DMS114 treated with DMSO at 0.1 percent for 48 hours (cell line): ENCODE data around the gene IGIP.

ENCODE experiments used
- DNase-seq: peaks from one replicate; lab custom pipeline; 2025; ENCODE audit not compliant: unreplicated experiment; lab: John Stamatoyannopoulos, UW

The IGIP gene

DNA sequence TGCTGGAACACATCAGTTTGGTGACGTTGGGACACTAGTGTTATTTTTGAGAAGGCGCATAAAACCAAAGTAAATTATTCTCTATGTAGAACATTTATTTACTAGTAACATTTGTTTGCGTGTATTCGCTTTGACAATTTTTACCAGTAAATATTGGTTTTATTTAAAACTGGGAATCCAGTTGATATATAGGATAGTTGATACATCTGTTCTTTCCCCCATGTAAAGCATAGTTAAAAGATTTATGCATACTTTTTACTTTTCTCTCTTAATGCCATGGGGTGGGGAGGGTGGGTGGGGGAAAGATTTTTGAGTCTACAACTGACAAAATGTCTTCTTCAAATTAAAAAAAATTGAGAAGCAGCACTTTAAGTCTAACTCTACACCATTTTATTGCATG lies at the start of gene IGIP:
TSS of gene IGIP (plus strand) at position 301 of the 400 bp plus-strand sequence. CDS start 2,540 bp downstream, outside the sequence.
- no peak for DNase-seq

DNA sequence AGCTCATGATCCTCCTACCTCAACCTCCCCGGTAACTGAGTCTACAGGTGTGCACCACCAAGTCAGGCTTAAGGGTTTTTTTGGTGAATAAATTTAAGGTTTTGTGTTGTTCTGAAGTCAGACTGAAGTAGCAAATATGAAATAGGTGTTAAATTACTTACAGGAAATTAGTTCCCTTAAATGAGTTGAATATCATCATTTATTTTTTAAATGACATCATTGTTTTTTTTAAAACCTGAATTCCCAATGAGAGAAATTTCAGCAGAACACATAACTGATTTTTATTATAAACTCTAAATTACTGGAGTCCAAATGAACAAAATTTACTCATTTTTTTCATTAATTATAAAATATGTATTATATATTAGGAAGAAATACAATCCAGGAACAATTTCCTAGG lies 49.6 kb upstream of the IGIP start:
- no peak for DNase-seq

DNA sequence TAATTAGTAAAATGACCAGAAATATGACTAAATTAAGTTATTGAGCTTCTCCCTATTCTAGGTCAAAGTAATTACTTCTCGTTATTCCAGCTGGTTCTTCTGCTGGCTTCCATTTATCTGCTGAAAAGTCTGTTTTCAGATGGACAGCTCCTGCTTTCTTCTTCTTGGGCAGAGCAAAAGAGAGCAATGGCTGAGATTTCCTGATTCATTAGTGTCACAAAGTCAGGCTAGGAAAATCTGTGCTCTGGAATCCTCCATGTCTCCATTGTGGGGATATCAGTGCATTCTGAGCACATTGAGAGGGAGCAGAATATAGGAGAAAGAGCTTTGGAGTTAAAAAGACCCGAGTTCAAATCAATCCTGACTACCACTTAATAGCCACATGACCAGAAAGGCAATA lies 48.9 kb upstream of the IGIP start:
- no peak for DNase-seq

DNA sequence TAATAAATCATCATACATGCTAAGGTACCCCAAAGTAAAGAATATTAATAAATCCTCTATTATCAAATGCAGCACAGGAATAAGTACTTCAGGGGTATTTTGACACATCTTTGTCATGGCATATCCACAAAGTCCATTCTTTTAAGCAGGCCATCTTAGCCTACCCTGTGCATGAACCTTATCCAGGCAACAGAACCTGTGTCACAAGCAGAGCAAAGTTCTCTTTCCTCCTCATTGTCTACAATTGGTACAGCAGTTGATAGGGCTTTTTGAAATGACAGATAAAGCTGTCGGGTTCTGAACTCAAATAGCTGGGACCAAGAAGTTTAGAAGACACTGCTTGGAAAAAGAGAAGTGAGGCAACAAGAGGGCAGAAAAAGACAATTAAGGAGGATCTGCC lies 42.6 kb upstream of the IGIP start:
- DNase-seq, result no peak

DNA sequence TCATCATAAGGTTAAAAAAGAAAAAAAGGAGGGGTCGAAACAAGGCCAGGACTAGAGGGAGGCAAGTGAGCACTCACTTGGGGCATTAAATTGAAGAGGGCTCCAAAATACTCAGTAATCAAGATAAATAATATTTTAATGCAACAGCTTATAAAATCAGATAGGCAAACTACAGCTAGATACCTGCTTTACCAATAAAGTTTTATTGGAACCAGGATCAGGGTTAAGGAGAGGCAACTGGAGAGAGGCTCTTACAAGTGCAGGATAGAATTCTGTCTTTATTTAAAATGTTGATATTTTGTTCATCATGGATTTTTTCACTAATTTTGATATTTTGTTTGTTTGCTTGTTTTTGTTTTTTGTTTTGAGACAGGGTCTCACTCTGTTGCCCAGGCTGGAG lies 42.1 kb upstream of the IGIP start:
- DNase-seq, result no peak

DNA sequence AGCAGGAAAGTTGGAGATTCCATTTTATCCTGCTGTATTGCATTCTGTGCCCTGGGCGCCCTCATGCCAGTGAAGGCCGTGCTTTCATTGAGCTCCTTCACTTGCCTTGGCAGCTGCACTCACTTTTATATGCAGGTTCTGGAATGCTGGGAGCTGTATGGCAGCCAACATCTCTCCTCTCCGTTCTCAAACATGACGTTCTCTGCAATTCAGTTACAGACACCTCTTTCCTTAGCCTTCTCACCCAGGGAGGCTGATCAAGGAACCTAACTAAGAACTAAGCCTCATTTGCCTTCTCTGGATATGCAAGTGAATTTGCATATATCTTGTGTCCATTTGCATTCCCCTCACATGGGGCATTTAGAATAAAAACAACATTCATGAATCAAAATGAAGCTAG lies 41.2 kb upstream of the IGIP start:
- DNase-seq, result no peak

DNA sequence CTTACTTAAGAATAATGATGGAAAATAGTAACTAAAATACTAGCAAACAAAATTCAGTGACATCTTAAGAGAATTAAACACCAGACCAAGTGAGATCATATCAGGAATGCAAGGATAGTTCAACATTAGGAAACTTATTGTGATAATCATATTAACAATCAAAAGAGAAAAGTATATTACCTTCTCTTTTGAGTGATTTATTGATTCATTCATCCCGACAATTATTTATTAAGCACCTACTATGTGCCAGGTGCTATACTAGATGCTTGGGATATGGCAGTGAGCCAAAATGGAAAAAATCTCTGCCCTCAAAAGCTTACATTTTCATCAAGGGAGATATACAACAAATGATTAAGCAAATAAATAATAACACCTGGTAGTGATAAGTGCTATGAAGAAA lies 35.5 kb upstream of the IGIP start:
- DNase-seq, result no peak

DNA sequence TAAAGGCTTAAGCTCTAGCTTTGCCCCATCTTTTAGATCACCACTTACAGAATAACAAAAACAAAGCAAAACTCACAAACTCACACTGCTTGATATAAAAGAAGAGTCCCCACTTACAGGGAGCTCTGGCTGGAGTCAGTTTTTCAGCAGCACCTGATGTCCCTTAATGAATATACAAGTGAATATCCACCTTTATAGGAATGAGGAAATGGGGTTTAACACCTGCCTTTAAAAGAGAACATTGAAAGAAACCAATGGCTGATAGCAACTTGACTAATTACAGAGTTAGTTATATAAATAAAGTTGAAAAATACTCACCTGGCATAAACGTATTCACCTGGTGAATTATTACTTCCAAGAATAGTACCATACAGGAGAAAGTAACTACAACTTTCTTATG lies 32.6 kb upstream of the IGIP start:
- no peak for DNase-seq

DNA sequence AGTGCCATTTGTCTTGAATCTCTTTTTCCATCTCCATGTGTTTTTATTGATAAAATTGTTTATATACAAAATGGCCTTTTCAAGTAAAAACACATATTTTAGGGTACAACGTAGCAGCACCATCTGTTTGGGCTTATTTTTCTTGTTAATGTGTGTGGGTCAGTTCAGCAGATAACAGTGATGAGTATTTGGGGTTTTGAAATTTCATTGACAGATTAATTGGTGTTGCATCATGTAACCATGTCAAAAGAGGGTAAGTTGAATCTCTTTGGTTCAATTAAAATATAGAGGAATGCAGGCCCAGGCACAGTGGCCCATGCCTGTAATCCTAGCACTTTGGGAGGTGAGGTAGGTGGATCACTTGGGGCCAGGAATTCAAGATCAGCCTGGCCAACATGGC lies 31.9 kb upstream of the IGIP start:
- no peak for DNase-seq

DNA sequence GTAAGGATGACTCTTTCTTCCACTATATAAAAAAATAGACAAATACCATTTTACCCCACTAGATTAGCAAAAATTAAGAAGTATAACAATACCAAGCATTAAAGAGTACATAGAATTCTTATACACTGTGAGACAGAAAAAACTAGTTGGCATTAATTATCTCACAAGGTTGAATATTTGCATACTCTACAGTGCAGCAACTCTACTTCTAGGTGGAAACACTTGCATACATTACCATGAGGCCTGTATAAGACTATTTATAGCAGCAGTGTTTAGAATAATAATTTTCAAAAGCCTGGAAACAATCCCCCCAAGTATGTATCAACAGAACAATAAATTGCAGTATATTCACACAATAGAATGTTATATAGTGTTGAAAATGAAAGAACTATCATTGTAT lies 30.8 kb upstream of the IGIP start:
- no peak for DNase-seq

DNA sequence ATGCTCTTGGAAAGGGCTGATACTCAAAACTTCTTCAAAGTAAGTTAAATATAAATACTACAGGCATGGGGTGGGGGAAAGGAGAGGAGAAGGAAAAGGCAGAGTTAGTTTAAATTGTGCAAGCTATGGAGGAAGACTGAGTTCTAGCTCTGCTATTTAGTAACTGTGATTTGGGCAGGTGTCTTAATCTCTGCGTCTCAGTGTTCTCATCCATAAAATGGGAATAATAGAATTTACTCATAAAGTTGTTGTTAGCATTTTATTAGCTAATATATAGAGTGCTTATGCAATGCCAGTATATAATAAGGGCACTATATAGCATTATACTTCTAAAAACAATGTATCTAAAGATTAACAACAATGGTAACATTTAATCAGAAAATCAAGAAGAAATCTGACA lies 24.6 kb upstream of the IGIP start:
- no peak for DNase-seq

DNA sequence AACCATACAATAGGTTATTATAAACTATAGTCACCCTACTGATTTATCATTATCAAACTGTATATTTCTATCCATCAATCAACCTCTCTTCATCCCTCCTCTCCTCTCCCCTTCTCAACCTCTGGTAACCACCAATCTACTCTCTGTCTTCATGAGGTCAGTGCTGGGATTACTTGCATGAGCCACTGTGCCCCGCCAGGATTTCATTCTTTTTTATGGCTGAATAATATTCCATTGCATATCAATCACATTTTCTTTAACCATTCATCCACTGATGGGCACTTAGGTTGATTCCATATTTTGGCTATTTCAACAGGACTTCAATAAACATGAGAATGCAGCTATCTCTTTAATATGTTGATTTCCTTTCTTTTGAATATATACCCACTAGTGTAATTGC lies 22.6 kb upstream of the IGIP start:
- DNase-seq, result no peak

DNA sequence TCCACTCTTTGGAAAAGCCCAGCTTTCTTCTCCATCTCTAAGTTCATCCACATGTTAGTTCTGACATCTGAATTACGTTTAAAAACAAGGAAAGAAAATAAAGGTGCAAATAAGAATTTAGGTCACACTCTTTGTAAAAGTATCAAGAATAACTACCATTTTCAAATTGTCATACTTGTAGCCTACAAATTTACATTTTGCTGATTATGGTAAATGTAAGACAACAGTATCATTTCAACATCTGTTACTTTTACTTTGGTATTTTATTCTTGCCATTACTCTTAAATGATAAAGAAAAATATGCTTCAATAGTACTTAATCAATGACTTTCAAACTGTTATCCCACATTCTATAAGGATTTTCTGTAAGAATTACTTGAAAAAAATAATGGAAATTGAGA lies 21.6 kb upstream of the IGIP start:
- no peak for DNase-seq

DNA sequence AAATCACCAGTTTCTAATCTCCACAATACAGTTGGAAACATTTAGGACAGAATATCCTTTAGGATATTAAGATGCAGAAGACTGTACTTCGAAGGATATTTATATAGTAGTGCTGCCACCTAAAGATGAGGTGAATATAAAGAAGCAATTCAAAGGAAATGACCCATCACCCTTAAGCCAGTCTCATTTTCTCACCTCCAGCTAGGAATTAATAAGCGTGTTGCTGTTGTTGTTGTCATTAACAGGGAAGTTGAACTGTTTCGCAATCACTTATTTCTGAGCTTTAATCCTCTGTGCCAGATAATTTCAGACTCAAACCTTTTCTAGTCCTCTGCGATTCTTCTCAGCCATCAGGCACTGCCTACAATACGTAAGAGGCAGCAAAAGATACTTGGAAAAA lies 19.6 kb upstream of the IGIP start:
- no peak for DNase-seq

DNA sequence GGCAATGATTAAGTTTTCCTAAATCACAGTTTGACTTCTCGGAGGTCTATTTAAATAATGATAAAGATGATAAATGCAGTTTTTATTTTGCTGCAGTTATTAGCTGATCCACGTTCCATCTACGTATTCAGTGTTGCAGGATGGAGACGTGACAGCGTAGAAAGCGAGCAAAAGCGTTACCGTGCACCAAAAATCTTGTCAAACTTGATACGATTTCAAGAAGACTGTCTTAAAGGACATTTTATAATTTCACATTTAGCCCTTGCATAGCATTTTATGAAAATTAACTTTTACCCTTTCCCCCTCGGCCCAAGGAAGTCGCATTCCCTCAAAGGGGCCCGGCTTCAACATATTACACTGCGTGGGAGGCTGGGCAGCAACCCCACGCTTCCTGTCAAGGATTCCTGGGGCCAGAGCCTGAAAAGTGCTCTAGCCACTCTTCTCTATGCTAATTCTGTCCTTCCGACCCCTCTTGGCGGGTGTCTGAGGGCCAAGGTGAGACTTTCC lies 18.9 kb upstream of the IGIP start:
- DNase-seq, result no peak

DNA sequence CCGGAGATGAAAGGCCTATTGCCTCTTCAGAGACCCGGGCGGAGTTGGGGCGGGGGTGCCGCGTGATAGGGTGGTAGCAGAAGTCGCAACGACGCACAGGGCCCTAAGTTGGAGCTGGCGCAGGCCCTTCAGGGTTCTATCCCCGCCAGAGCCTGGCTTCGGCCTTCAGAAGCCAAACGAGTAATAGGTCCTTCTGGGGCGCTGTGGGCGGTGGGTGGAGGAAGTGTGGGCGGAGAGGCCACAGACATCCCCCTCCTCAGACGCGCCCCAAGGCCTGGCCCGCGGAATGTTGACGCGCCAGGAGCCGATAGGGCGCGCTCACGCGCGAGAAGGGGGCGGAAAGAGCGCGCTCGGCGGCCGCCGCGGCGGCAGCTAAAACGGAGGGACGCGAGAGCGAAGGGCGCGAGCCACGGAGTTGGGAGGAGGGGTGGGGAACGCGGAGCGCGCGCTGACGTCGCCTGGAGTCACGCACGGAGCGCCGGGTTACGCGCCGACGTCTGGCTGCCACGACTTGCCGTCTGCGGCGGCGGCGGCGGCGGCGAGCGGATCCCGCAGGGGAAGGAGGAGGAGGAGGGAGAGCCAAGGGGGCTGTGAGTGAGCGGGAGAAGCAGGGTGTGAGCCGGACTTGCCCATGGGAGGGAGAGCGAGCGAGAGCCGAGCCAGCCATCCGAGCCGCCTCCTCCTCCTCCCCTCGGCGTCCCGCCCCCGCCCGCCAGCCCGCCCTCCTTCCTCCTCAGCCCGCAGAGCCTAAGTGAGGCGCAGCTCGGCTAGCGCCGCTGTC lies 18.2 kb upstream of the IGIP start:
- DNase-seq, result peak; percentile 88

DNA sequence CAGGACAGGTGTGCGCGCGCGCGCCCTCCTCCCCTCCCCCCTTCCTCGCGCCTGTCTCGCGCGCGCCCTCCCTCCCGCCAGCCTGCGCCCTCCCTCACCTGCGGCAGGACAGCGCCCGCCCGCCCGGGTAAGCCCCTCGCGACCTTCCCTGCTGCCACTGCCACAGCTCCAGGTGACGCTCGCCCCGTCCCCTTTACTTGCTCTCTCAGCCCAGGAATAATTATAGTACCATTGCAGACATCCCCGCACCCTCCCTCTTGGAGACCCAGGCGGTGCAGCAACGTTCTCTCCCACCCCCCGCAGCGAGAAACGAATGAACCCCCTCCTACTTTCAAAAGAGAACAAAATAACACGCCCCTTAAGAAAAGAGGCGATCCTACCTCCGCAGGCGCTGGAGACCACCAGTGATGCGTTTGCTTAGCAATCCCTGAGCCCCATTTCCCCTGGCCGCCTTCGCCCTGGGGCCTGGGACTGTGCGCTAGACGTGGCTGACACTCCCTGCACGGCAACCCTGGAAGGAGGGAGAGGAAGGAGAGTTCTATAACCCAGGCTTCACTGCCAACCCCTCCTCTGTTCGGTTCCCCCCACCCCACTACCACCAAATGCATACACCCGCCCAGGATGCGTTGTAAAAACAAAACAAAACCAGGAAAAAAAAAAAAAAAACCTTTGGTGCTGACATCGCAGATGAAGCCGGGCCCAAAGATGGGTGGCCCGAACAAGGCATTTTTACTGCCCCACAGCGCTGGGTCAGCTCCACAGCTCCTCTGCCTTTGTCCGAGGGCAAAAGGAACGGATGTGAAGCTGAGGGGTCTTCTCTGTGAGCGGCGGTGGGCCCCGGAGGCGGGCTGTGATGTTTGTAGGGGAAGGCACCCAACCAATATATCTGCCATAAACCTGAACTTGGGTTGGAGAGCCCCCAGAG lies 17.4 kb upstream of the IGIP start:
- no peak for DNase-seq

DNA sequence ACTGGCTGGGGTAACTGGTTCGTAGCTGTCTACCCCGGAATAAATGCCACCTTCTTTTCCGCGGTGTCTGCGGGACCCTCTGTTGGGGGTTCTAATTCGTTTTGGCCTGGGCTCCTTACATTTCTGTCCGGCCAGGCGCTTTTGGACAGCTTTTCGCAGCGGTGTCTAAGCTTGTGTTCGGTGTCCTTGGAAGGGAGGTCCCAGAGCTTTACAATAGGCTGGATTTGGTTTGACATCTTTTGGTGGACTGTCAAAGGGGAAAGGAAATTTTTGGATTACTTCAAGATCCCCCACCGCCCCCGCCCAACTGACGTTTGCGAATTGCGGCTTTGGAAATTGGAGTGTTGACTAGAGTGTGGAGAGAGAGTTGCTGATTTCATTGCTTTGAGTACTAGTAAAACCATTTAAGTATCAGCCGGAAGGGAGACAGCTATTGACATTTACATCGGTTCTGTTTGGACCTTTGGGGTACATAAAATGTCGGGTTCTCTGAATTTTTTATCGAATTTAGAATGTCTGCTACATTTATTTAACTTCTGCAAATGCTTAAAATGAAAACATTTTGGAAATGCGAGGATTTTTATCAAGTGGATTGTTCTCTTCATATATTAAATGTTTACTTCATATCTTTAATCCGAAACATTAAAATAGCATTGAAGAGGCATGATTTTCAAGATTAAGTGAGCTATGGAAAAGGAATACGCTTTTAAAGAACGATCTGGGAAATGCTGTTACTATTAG lies 16.5 kb upstream of the IGIP start:
- peak; percentile 40 for DNase-seq

DNA sequence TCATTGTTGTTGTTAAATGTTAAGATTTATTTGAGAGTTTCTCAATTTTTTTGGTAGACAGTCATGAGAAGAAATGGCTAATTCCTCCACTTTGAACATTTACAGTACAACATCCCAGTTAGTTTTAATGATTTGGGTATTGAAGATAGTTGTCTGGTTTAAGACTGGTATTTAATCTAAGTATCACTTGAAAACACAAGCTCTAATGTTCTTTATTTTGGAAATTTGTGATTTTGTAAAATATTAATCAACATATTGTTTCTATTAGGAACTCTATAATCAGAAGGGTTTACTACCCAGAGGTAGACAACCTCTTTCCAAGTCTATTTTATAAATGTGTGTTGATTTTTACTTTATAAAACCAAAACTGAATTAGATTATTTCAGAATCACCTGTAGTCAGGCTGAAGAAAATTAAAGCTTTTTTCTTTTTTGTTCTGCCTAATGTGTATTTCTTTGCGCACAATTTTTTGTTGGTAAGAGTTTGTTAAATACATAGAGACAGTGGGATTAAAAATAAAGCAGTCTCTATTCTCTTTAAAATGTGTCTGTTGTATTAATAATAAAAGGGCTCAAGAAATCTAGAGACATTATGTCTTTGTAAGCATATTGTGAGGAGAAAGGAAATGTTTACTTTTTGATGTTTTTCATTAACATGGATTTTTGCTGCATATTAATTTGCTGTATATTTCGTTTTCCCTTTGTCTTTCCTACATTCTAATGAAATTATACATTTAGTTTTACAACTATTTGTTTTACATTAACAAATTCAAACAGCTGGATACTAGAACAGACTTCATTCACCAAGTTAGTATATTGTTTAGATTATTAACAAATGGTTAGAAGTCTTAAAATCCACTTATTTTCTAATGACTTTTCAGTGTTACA lies 15.7 kb upstream of the IGIP start:
- no peak for DNase-seq

DNA sequence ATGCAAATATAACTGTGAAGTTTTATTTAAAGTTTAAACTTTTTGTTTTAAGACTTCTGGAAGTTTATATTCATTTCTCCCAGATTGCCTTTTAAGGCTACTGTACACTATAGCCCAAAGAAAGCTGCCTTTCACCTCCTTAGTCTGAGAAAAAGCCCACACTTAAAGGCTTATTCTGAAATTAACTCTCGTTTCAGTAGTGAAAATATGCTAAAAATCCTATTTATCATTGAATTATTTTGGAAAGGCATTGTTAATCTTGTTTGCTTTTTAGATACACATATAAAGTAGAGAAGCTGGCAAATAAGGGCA lies 15.1 kb upstream of the IGIP start:
- no peak for DNase-seq
